GM12878 (cell line): ENCODE results near the gene SLC9A7.

ENCODE experiments used
- BRCA1 ChIP-seq: IDR thresholded peaks from 2 replicates; pipeline ENCODE4 v1.6.1; 2011; ENCODE audit warnings: low read depth, low read length, improper control_type of control experiment
- CTCF ChIP-seq, 3 experiments: IDR thresholded peaks in 2 of 3; conservative IDR thresholded peaks in 1 of 3; 2 replicates each; pipeline ENCODE4 v1.5.1; 2011; ENCODE audit warnings: low read depth in 3 of 3, low read length in 3 of 3, mild to moderate bottlenecking in 3 of 3, control low read depth in 2 of 3, moderate library complexity in 2 of 3, inconsistent platforms in 1 of 3, mixed read lengths in 1 of 3; ENCODE audit not compliant: control insufficient read depth in 2 of 3, insufficient read depth in 1 of 3; ENCODE audit errors: extremely low read depth in 1 of 3
- EED ChIP-seq: sonication (generic); IDR thresholded peaks from 2 replicates; pipeline ENCODE4 v1.6.1; 2016; ENCODE audit warnings: antibody characterized with exemption, low read depth
- PAX8 ChIP-seq: fragments of 450-650 bp; IDR thresholded peaks from 2 replicates; pipeline ENCODE4 v1.6.1; 2017; ENCODE audit warnings: mild to moderate bottlenecking, moderate library complexity
- POLR2A ChIP-seq: IDR thresholded peaks from 2 replicates; pipeline ENCODE4 v1.6.1; 2011; ENCODE audit warnings: low read depth, mild to moderate bottlenecking, low read length
- POLR2AphosphoS5 ChIP-seq: IDR thresholded peaks from 2 replicates; pipeline ENCODE4 v1.6.1; 2011; ENCODE audit warnings: mild to moderate bottlenecking, low read length, inconsistent platforms
- REST ChIP-seq: IDR thresholded peaks from 2 replicates; pipeline ENCODE4 v1.6.1; 2012; ENCODE audit warnings: mild to moderate bottlenecking, low read depth, low read length
- TAF1 ChIP-seq: IDR thresholded peaks from 2 replicates; pipeline ENCODE4 v1.6.1; 2011; ENCODE audit warnings: mild to moderate bottlenecking, low read depth, low read length, borderline replicate concordance
- USF1 ChIP-seq: IDR thresholded peaks from 2 replicates; pipeline ENCODE4 v1.6.1; 2011; ENCODE audit warnings: borderline replicate concordance, low read depth, mild to moderate bottlenecking, moderate library complexity, mixed read lengths, low read length; ENCODE audit not compliant: insufficient read depth; ENCODE audit errors: extremely low read length
- ZNF217 ChIP-seq: fragments of 450-650 bp; IDR thresholded peaks from 2 replicates; pipeline ENCODE4 v1.6.1; 2017; ENCODE audit warnings: antibody characterized with exemption, mild to moderate bottlenecking

GRCh38 chrX:46757593-46757992 is 1.3 kb downstream of the SLC9A7 start:
- no peak for TF ChIP-seq CTCF (IDR thresholded peaks at IDR 0.05 in 2 of 3, conservative IDR thresholded peaks at IDR 0.05 in 1 of 3; ENCODE audit: control insufficient read depth in 2 of 3, extremely low read depth in 1 of 3, insufficient read depth in 1 of 3, low read depth in 3 of 3, low read length in 3 of 3)
- TF ChIP-seq REST: no peak
- TF ChIP-seq POLR2A: no peak
- no peak for TF ChIP-seq POLR2AphosphoS5
- TF ChIP-seq TAF1: no peak
- TF ChIP-seq USF1: no peak
- no peak for TF ChIP-seq EED
- no peak for TF ChIP-seq BRCA1
- TF ChIP-seq ZNF217: no peak
- no peak for TF ChIP-seq PAX8
